Caco-2 (cell line): ENCODE measurements around the gene TNS4. TPM values are rescaled to one million over a fixed set of nuclear protein-coding genes. Genes with fewer than 3 reads are reported as not detected.

Experiments used
- BruUV-seq: library from RNA; stranded (reverse); fragments of 400-500 nt; replicated peaks from 2 replicates; lab custom pipeline; 2021; lab: Mats Ljungman, UMichigan
- CTCF ChIA-PET: fragments of 300-600 bp; sonication (Branson Sonifier 250); formaldehyde crosslinking; loops from one replicate; lab custom pipeline; 2022; ENCODE audit warnings: antibody characterized with exemption; lab: Charles Lee
- POLR2A ChIA-PET: fragments of 300-600 bp; sonication (Branson Sonifier 250); formaldehyde crosslinking; loops from one replicate; lab custom pipeline; 2022; ENCODE audit warnings: antibody characterized with exemption; lab: Charles Lee
- DNase-seq, 2 experiments: peaks; one replicate each; pipeline versions ENCODE4 v3.0.0 to v3.0.0-alpha.2; 2020 to 2022
- H3K27me3 ChIP-seq: replicated peaks from 2 replicates; pipeline ENCODE4 v1.6.0; 2011; ENCODE audit warnings: low read length; ENCODE audit not compliant: control insufficient read depth, insufficient read depth
- H3K36me3 ChIP-seq: 2 replicates; pipeline ENCODE4 v1.5.1; 2011; ENCODE audit warnings: low read length; ENCODE audit not compliant: control insufficient read depth, insufficient read depth
- H3K4me1 ChIP-seq: fragments of 250-450 bp; sonication (Bioruptor Pico); 2 replicates; pipeline ENCODE4 v1.5.1; 2020; ENCODE audit warnings: mild to moderate bottlenecking
- H3K4me3 ChIP-seq: 2 replicates; pipeline ENCODE4 v1.5.1; 2011; ENCODE audit warnings: low read depth, mild to moderate bottlenecking, control low read depth, low read length
- H3K9me3 ChIP-seq: fragments of 250-450 bp; sonication (Bioruptor Pico); 2 replicates; pipeline ENCODE4 v1.5.1; 2020; ENCODE audit warnings: mild to moderate bottlenecking, moderate library complexity
- H3K27ac Mint-ChIP-seq: one replicate; pipeline ENCODE4 v1.8.0; 2022; ENCODE audit warnings: mixed read lengths; ENCODE audit not compliant: unreplicated experiment
- H3K27me3 Mint-ChIP-seq: one replicate; pipeline ENCODE4 v1.8.0; 2022; ENCODE audit warnings: mixed read lengths; ENCODE audit not compliant: insufficient read depth, unreplicated experiment
- H3K36me3 Mint-ChIP-seq: one replicate; pipeline ENCODE4 v1.8.0; 2022; ENCODE audit warnings: mild to moderate bottlenecking, mixed read lengths; ENCODE audit not compliant: insufficient read depth, unreplicated experiment
- H3K4me1 Mint-ChIP-seq: one replicate; pipeline ENCODE4 v1.8.0; 2022; ENCODE audit warnings: low read depth, mixed read lengths; ENCODE audit not compliant: unreplicated experiment
- H3K4me3 Mint-ChIP-seq: one replicate; pipeline ENCODE4 v1.8.0; 2022; ENCODE audit warnings: mild to moderate bottlenecking, moderate library complexity, mixed read lengths; ENCODE audit not compliant: unreplicated experiment
- H3K9me3 Mint-ChIP-seq: one replicate; pipeline ENCODE4 v1.8.0; 2022; ENCODE audit warnings: mixed read lengths; ENCODE audit not compliant: unreplicated experiment
- CTCF ChIP-seq, 2 experiments: fragments of 200-600 bp in 1 of 2; IDR thresholded peaks; 1 replicate in 1 of 2; 2 replicates in 1 of 2; pipeline versions ENCODE4 v1.5.1 to v1.8.0; 2011 to 2022; ENCODE audit warnings: antibody characterized with exemption in 1 of 2, control low read depth in 1 of 2, inconsistent platforms in 1 of 2, low read depth in 1 of 2, low read length in 1 of 2, mild to moderate bottlenecking in 1 of 2, moderate library complexity in 1 of 2; ENCODE audit not compliant: insufficient read depth in 1 of 2, severe bottlenecking in 1 of 2, unreplicated experiment in 1 of 2
- intact Hi-C: fragments of 100-400 bp; cut with micrococcal nuclease; formaldehyde crosslinking; loops from one replicate; pipeline ENCODE4 v1.10.0; 2022; ENCODE audit not compliant: unreplicated experiment
- total RNA-seq: library from RNA; stranded (reverse); gene quantifications from 2 replicates; pipeline ENCODE4 v1.2.3, GENCODE V29; 2022

TNS4 gene
- total RNA-seq, 1 experiment from 2014 or later, result not detected

GRCh38 chr17:40471846-40472732 lies 29.3 kb downstream of the TNS4 start:
- DNase-seq, result no peak
- Mint-ChIP-seq H3K9me3 (no peaks in the 10 kb centered on the region), H3K4me3 (no peak overlapping the region), H3K27ac (no peak overlapping the region), H3K4me1 (no peaks in the 10 kb centered on the region), H3K36me3 (no peaks in the 10 kb centered on the region), H3K27me3 (no peaks in the 10 kb centered on the region)
- no peak for TF ChIP-seq CTCF (IDR thresholded peaks at IDR 0.05; ENCODE audit: insufficient read depth in 1 of 2, low read depth in 1 of 2, low read length in 1 of 2, severe bottlenecking in 1 of 2, unreplicated experiment in 1 of 2)
- Histone ChIP-seq H3K4me3 (no peak overlapping the region), H3K36me3 (no peaks in the 10 kb centered on the region), H3K9me3 (no peaks in the 10 kb centered on the region), H3K4me1 (no peaks in the 10 kb centered on the region), H3K27me3 (no peaks in the 10 kb centered on the region)
- intact Hi-C loops, result no loop called here
- ChIA-PET CTCF (interaction anchor here (0.6 kb wide), 1 partner anchor 45 kb away, joined by 3 read pairs; no protein-coding TSS in a partner anchor), POLR2A (no interaction called here)
- BruUV-seq, result no TSS peak

- H3K27me3 ChIP-seq, result no peaks in the 10 kb centered on the region
- H3K9me3 Mint-ChIP-seq, result no peaks in the 10 kb centered on the region
- no peak for TF ChIP-seq CTCF (IDR thresholded peaks at IDR 0.05; ENCODE audit: insufficient read depth in 1 of 2, low read depth in 1 of 2, low read length in 1 of 2, severe bottlenecking in 1 of 2, unreplicated experiment in 1 of 2)
- H3K4me3 Mint-ChIP-seq, result no peak overlapping the region
- H3K27me3 Mint-ChIP-seq, result no peaks in the 10 kb centered on the region
- POLR2A ChIA-PET, result no interaction called here
- H3K4me1 Mint-ChIP-seq, result no peaks in the 10 kb centered on the region
- peak overlapping the region; percentile 34 for H3K27ac Mint-ChIP-seq
- no peak overlapping the region for H3K4me3 ChIP-seq
- no peak for DNase-seq
- no peaks in the 10 kb centered on the region for H3K4me1 ChIP-seq
- H3K36me3 ChIP-seq, result no peaks in the 10 kb centered on the region
- intact Hi-C loops, result no loop called here
- CTCF ChIA-PET, result interaction anchor here (0.6 to 1.0 kb wide), 3 partner anchors 25 to 63 kb away, joined by 3 read pairs; no protein-coding TSS in a partner anchor
- no peaks in the 10 kb centered on the region for H3K9me3 ChIP-seq
- no peaks in the 10 kb centered on the region for H3K36me3 Mint-ChIP-seq
- BruUV-seq, result no TSS peak
These were observed 30.2 kb downstream of the TNS4 start for GRCh38 chr17:40470932-40471828.
